Erythroblast (primary cell): ENCODE data around the gene CCL2.

ENCODE experiments used
- GATA1 ChIP-seq: IDR thresholded peaks from 2 replicates; pipeline ENCODE4 v1.6.1; 2011; ENCODE audit warnings: low read depth, mild to moderate bottlenecking, control low read depth, low read length, moderate library complexity
- POLR2A ChIP-seq: IDR thresholded peaks from 2 replicates; pipeline ENCODE4 v1.6.1; 2011; ENCODE audit warnings: mild to moderate bottlenecking, low read length

DNA sequence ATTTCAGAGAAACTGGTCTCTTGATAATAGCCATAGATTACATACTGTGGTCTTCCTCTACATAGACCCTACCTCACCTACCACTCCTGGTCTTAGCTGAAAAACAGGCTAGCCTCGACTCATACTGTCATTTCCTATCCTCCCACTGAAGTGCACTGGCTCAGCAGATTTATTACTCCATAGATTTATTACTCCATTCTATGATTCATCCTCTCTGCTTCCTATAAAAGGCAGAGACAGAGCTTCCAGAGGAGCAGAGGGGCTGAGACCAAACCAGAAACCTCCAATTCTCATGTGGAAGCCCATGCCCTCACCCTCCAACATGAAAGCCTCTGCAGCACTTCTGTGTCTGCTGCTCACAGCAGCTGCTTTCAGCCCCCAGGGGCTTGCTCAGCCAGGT lies 14.9 kb downstream of the CCL2 start, which contains the start of gene CCL7:
- TF ChIP-seq POLR2A (no peak), GATA1 (no peak)
